ENCODE data around the gene TADA2A. TPM values are rescaled to one million over a fixed set of nuclear protein-coding genes. Genes with fewer than 3 reads are reported as not detected.

The TADA2A gene
- total RNA-seq, 1 experiment from 2014 or later: 20.0 TPM

GRCh38 chr17:37461668-37462067 lies 55.0 kb downstream of the TADA2A start:
- no peak for DNase-seq (ENCODE audit: low spot score)

DNA sequence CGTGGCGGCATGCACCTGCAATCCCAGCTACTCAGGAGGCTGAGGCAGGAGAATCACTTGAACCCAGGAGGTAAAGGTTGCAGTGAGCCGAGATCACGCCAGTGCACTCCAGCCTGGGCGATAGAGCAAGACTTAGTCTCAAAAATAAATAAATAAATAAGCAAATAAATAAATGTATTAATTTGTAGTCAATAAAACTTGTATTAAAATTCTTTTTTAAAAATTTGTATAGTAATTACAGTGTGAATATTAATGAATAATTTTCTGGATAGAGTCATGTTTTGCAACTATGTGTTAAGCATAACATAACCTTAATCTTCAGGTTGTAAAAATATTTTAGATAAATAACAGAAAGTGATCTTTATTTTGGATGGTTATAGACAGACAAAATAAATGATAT lies 55.8 kb downstream of the TADA2A start:
- no peak for DNase-seq (ENCODE audit: low spot score)

- no peak for DNase-seq (ENCODE audit: low spot score)
Observed at GRCh38 chr17:37463039-37463438, 56.4 kb downstream of the TADA2A start.

DNA sequence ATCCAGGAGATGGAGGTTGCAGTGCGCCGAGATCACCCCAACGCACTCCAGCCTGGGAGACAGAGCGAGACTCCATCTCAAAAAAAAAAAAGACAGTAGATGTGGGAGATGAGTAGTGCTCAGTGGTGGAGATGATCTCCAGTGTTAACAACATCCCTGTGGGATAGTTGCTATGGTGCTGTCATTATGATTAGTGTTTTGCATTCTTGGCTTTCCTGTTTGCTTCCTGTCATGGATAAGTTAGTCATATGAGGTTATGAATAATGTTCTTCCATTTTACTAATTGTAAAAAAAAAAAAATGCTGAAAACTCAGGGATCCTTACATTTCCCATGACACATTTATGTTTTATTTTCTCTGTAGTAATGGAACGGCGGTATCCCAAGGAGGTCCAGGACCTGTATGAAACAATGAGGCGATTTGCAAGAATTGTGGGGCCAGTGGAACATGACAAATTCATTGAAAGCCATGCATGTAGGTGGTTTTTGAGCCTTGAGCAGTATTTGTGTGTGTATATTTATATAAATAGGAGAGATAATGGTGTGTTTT lies 58.5 kb downstream of the TADA2A start:
- DNase-seq (ENCODE audit: low spot score): no peak

DNA sequence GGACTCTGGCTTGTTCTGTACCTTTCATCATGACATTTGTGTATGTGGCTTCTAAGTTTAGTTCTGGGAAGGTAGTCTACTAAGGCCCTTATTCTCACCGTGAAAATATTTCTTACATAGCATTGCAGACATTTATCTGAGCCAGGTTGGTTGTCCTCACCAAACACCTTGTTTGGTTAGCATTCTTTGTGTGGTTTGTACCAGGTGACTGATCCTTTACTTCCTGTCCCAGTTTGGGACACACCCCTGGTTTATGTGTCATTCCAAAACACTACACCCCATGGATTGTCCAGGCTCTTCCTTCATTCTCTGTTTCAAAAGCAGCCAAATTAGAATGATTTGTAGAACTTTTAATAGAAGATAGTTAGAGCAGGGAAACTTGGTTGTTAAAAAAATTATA lies 59.8 kb downstream of the TADA2A start:
- DNase-seq (ENCODE audit: low spot score): peak; percentile 47

- DNase-seq (ENCODE audit: low spot score): no peak
Observed at GRCh38 chr17:37470181-37470580, 63.5 kb downstream of the TADA2A start.

DNA sequence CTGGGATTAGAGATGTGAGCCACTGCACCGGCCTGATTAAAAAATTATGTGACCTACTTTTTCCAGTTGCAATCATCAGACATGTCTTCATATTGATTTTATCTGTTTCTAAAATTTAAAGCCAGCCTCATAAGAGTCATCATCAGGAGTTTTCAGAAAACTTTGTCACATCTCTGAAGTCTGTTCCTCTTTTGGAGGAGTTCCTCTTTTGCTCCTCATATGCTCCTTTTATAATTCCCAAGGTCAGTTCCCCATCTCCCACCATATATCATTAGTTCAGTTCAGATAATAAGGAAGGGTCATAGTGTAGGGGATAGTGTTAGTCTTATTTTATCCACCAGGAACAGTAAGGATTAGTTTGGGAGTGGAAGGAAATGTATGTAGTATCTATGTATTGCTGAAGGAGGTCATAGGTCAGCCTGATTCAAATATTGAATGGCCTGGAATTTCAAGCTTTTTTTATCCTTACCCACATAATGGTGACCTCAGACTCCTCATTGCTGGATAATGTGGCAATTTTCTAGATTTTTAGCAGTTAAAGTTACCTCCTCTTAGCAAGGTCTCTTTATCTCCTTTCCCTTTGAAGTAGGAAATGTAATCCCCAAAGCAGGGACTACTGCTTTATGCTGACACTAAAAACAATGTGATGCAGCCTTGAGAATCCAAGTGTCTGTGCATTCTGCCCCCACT lies 69.2 kb downstream of the TADA2A start:
- peak; percentile 32 for DNase-seq (ENCODE audit: low spot score)

DNA sequence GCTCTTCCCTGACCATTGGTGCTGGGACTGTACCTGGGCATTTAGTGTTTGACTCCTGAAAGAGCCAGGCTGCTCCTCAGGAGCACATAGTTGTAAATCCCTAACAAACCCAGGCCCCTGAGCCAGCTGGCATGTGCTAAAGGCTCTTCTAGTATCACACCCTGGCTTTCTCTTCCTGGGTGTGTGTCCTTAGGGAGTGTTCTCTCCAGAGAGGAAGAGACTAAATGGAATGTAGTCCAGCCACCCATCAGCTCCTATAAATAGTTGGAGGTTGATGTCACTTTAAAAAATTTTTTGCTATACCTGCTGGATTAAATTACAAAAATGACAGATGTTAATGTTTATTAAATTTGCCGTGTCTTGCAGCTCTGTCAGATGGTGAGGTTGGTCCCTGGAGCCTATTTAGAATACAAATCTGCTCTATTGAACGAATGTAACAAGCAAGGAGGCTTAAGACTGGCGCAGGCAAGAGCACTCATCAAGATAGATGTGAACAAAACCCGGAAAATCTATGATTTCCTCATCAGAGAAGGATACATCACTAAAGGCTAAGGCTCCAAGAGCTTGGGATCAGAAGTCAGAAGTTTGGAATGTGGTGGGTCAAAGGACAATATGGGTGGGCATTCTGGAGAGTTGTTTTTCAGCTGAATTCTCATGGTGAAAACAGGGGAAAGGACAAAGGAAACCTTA lies 69.9 kb downstream of the TADA2A start:
- DNase-seq (ENCODE audit: low spot score): peak; percentile 73

GRCh38 chr17:37478187-37478586 lies 71.5 kb downstream of the TADA2A start:
- no peak for DNase-seq (ENCODE audit: low spot score)

DNA sequence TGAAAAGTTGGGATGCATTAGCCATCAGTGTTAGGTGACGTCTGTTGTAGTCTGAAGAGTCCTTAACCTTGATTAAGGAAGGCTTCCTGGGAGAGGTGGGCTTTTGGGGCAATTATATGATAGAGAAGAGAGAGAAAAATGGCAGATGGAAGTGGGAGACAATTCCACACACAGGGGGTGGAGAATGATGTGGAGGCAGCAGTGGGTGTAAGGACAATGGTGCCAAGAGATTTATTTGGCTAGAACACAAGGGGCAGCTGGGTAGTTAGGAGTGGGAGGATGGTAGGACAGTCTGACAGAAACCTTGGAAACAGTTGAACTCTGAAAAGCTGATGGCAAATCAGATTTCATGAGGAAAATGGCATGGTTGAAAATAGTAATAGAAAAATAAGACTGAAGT lies 72.3 kb downstream of the TADA2A start:
- DNase-seq (ENCODE audit: low spot score): no peak

DNA sequence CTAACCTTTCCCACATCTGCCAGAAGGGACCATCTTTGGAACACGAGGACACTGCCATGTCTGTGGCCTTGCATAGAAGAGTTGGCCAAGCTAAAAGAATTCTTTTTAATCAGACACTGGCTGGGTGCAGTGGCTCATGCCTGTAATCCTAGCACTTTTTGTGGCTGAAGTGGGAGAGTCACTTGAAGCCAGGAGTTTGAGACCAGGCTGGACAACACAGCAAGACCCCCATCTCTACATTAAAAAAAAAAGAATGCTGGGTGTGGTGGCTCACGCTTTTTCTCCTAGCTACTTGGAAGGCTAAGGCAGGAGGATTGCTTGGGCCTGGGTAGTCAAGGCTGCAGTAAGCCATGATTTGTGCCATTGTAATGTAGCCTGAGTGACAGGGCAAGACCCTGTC lies 73.7 kb downstream of the TADA2A start:
- DNase-seq (ENCODE audit: low spot score): no peak

- no peak for DNase-seq (ENCODE audit: low spot score)
Observed at GRCh38 chr17:37481001-37481665, 74.4 kb downstream of the TADA2A start.

DNA sequence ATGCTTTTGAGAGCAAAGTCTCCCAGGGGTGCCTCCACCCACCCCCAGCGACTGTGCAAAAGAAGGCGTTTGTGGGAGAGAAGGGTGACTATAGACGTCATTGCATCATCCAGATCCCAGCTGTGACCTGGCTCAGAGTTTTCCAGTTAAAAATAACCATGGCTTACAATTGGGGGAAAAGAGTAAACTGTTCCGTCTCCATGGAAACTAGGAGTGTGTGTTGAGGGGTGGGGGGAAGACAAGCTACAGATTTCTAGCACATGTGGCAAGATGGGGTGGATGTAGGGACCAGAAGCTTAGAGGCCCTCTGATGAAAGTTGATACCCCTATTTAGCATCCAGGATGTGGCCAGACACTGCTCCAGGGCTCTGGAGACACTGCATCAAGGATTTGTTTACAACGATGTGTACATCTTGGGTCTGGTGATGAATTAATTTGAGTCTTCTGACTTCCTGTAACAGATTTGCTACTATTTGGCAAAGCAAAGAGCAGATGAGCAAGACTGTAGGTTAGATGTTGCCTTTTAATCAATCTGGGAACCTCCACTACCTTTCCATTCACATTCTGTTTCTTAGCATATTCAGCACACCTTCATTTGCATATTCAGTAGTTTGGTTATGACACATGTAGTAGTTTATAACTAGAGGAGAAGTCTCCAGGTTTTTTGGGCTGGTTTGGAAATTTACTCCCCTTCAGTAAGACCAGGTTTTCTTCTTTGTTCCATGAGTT lies 76.8 kb downstream of the TADA2A start:
- DNase-seq (ENCODE audit: low spot score): no peak

- DNase-seq (ENCODE audit: low spot score): no peak
Observed at GRCh38 chr17:37485938-37486570, 79.4 kb downstream of the TADA2A start.

GRCh38 chr17:37488009-37488604 lies 81.4 kb downstream of the TADA2A start:
- peak; percentile 95 for DNase-seq (ENCODE audit: low spot score)

DNA sequence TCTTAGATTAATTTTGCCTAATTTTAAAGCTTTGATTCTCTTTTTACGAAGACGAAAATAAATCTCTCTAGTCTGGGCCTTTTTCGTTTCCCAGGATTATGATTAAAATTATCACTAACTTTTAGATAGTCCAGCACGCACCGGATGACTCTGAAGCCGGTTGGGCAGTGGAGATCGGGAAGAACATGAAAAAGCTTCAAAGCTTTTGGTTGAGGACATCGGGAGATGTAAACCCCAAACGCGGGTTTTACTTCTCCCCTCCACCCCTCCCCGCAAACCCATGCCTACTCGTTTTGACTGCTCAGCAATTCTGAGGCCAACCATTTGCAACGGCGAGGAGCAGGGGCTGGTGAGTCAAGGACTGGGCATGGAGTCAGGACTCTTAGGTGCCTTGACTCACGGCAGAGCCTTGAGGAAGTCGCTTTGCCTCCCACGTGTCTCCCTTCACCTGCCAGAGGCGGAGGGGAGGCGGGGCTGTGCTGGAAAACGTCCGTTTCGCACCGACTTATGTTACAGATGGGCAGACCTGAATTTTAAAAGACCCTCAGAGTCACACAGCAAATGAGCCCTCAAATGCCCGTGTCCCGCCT lies 82.0 kb downstream of the TADA2A start:
- DNase-seq (ENCODE audit: low spot score): peak; percentile 97

- peak; percentile 95 for DNase-seq (ENCODE audit: low spot score)
Observed at GRCh38 chr17:37489197-37490001, 82.7 kb downstream of the TADA2A start, which contains the start of gene DUSP14. Gene DUSP14, plus strand, starts transcription at chr17:37489891. Its CDS starts 22,382 bp downstream, at chr17:37512273.

GRCh38 chr17:37490022-37490587 lies 83.4 kb downstream of the TADA2A start:
- peak; percentile 82 for DNase-seq (ENCODE audit: low spot score)
